Trophoblast cell (in vitro differentiated cells and primary cell): ENCODE results near the gene C10orf62.

Source experiments
- DNase-seq, 2 donors: peaks; one replicate each; pipeline ENCODE4 v3.0.0-alpha.2; 2016
- H2AFZ ChIP-seq: 2 replicates; pipeline ENCODE4 v1.6.1; 2013; ENCODE audit warnings: low read length, moderate library complexity, mild to moderate bottlenecking; ENCODE audit not compliant: insufficient read depth, poor library complexity
- H2AK5ac ChIP-seq: 2 replicates; pipeline ENCODE4 v1.6.1; 2013; ENCODE audit warnings: mild to moderate bottlenecking, low read length
- H2BK120ac ChIP-seq: 2 replicates; pipeline ENCODE4 v1.6.1; 2013; ENCODE audit warnings: low read length, mild to moderate bottlenecking, moderate library complexity; ENCODE audit not compliant: insufficient read depth, poor library complexity
- H2BK12ac ChIP-seq: 2 replicates; pipeline ENCODE4 v1.6.1; 2013; ENCODE audit warnings: mild to moderate bottlenecking, low read length, moderate library complexity
- H2BK5ac ChIP-seq: 2 replicates; pipeline ENCODE4 v1.6.1; 2013; ENCODE audit warnings: low read length, low read depth, moderate library complexity, mild to moderate bottlenecking; ENCODE audit not compliant: poor library complexity
- H3K14ac ChIP-seq: 2 replicates; pipeline ENCODE4 v1.6.1; 2013; ENCODE audit warnings: mild to moderate bottlenecking, low read length
- H3K18ac ChIP-seq: 2 replicates; pipeline ENCODE4 v1.6.1; 2013; ENCODE audit warnings: mild to moderate bottlenecking, low read length
- H3K23ac ChIP-seq: 2 replicates; pipeline ENCODE4 v1.6.1; 2013; ENCODE audit warnings: low read length
- H3K27ac ChIP-seq: 2 replicates; pipeline ENCODE4 v1.5.1; 2013; ENCODE audit warnings: low read depth, mild to moderate bottlenecking, inconsistent platforms, low read length, moderate library complexity
- H3K27me3 ChIP-seq: 2 replicates; pipeline ENCODE4 v1.6.1; 2013; ENCODE audit warnings: inconsistent platforms, mild to moderate bottlenecking, low read length, moderate library complexity; ENCODE audit not compliant: insufficient read depth
- H3K36me3 ChIP-seq, 2 experiments: 1 replicate in 1 of 2; 2 replicates in 1 of 2; pipeline ENCODE4 v1.6.1; 2013; ENCODE audit warnings: low read length in 2 of 2, mild to moderate bottlenecking in 2 of 2, moderate library complexity in 1 of 2; ENCODE audit not compliant: insufficient read depth in 2 of 2, control insufficient read depth in 1 of 2
- H3K4ac ChIP-seq: 2 replicates; pipeline ENCODE4 v1.6.1; 2013; ENCODE audit warnings: low read depth, mild to moderate bottlenecking, low read length, moderate library complexity
- H3K4me1 ChIP-seq, 2 experiments: 1 replicate in 1 of 2; 2 replicates in 1 of 2; pipeline ENCODE4 v1.6.1; 2013; ENCODE audit warnings: low read length in 2 of 2, mild to moderate bottlenecking in 2 of 2, moderate library complexity in 1 of 2; ENCODE audit not compliant: insufficient read depth in 2 of 2, control insufficient read depth in 1 of 2
- H3K4me2 ChIP-seq: 2 replicates; pipeline ENCODE4 v1.6.1; 2013; ENCODE audit warnings: inconsistent platforms, mild to moderate bottlenecking, low read length, moderate library complexity
- H3K4me3 ChIP-seq: 2 replicates; pipeline ENCODE4 v1.5.1; 2013; ENCODE audit warnings: mild to moderate bottlenecking, low read depth, low read length, inconsistent platforms
- H3K79me1 ChIP-seq: one replicate; pipeline ENCODE4 v1.6.1; 2013; ENCODE audit warnings: low read length
- H3K79me2 ChIP-seq: 2 replicates; pipeline ENCODE4 v1.6.1; 2013; ENCODE audit warnings: low read length, mild to moderate bottlenecking; ENCODE audit not compliant: control insufficient read depth, insufficient read depth, poor library complexity
- H3K9ac ChIP-seq: 2 replicates; pipeline ENCODE4 v1.6.1; 2013; ENCODE audit warnings: mild to moderate bottlenecking, low read length
- H3K9me3 ChIP-seq: 2 replicates; pipeline ENCODE4 v1.6.1; 2013; ENCODE audit warnings: low read depth, mild to moderate bottlenecking, control low read depth, inconsistent platforms, low read length; ENCODE audit not compliant: insufficient read depth
- H4K12ac ChIP-seq: 2 replicates; pipeline ENCODE4 v1.6.1; 2013; ENCODE audit warnings: low read depth, mild to moderate bottlenecking, low read length, moderate library complexity
- H4K8ac ChIP-seq: 2 replicates; pipeline ENCODE4 v1.6.1; 2013; ENCODE audit warnings: low read depth, mild to moderate bottlenecking, low read length, moderate library complexity
- H4K91ac ChIP-seq: one replicate; pipeline ENCODE4 v1.6.1; 2013; ENCODE audit warnings: low read depth, mild to moderate bottlenecking, low read length, moderate library complexity
- WGBS: extraction: QIAGEN DNeasy Blood & Tissue Kit; methylation state at CpG from one replicate; pipeline ENCODE4 v1.1.7; 2013; ENCODE audit warnings: missing lambda C conversion rate; ENCODE audit not compliant: insufficient read length, insufficient coverage; ENCODE audit errors: extremely low coverage; 5-methylcytosine and 5-hydroxymethylcytosine counted together

The C10orf62 gene

DNA sequence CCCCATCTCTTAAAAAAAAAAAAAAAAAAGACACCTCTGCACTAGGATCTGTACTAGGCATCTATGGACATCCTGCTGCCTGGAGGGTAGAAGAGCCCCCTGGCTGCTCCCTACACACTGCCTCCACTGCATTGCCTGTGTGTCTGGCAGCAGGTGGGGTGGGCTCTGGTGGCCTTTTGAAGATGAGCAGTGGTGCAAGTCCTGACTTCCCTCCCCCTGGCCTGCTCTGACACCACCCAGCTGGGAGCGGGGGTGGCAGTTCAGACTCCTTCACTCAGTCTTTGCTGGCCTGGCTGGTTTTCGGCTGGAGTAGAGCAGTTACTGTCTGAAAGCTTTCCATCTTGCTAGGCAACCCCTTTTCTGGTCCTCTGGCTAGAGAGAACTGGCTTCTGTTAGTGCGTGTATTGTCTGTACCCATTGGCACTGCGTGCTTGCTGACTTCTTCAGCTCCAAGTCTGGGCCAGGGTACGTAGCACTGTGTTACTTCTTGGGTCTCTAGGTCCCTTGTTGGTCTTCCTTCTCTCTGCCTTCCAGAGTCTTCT is 17.6 kb downstream of the C10orf62 start:
- Histone ChIP-seq H3K4me1 (no peaks in the 10 kb centered on the region), H2AFZ (no peak overlapping the region), H4K12ac (no peak overlapping the region), H2BK5ac (no peak overlapping the region), H2BK12ac (no peak overlapping the region), H3K14ac (no peak overlapping the region), H3K79me2 (no peaks in the 10 kb centered on the region), H3K23ac (peak overlapping the region; percentile 56), H3K27ac (no peak overlapping the region), H2BK120ac (no peak overlapping the region), H3K9ac (peak overlapping the region; percentile 54), H4K8ac (no peak overlapping the region), H4K91ac (no peak overlapping the region), H3K18ac (no peak overlapping the region), H3K79me1 (no peaks in the 10 kb centered on the region), H3K4me2 (no peak overlapping the region), H3K4me3 (no peak overlapping the region), H3K9me3 (no peaks in the 10 kb centered on the region), H3K36me3 (no peaks in the 10 kb centered on the region), H3K4ac (no peak overlapping the region), H2AK5ac (no peak overlapping the region), H3K27me3 (no peaks in the 10 kb centered on the region)
- no CpG with 5 or more reads among the region's 5 CpGs for WGBS
- no peak for DNase-seq

DNA sequence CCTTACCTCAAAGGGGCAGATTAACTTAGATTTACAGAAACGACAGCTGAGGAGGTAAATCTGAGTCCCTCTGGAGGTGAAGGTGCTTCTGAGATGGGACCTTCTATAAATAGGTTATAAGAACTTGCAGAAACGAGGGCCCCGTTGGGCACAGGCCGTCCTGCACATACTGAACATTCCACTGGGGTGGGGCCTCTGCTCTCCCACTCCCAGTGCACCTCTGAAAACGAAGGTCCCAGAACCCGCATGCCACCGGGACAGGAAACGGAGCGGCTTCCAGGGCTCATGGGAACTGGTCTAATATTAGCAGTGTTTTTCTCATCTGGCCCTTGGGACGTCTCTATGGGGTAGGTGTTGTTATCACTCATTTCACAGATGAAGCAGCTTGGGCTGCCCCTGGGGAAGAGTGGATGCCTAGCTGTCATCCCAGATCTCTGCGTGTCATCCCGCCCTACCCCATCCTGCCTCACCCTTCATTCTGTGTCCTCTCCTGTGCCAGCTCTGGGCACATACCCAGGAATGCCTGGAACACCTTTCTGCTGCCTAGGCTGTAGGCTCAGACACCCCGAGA is 19.6 kb downstream of the C10orf62 start:
- H3K9me3 ChIP-seq: no peaks in the 10 kb centered on the region
- no peak overlapping the region for H2AFZ ChIP-seq

DNA sequence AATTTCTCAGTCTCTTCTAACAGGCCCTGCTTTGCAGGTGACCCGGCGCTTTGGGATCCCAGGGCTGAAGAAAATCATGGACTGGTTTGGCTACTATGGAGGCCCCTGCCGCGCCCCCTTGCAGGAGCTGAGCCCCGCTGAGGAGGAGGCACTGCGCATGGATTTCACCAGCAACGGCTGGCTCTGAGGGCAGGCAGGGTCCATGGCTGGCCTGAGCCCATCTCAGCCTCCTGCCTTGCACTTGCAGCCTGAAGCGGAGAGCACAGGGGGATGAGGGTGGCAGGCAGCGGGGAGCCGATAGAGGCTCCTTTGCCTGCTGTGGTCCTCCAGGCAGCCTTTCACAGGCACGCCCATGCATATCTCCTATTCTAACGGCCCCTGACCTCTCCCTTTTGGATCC is 22.0 kb downstream of the C10orf62 start:
- Histone ChIP-seq H2BK5ac (no peak overlapping the region), H2BK12ac (no peak overlapping the region), H2BK120ac (no peak overlapping the region), H3K18ac (no peak overlapping the region), H4K91ac (no peak overlapping the region), H4K12ac (no peak overlapping the region), H3K27ac (no peak overlapping the region), H3K4me2 (no peak overlapping the region), H3K79me2 (no peaks in the 10 kb centered on the region), H3K79me1 (no peaks in the 10 kb centered on the region), H3K27me3 (no peaks in the 10 kb centered on the region), H3K23ac (no peak overlapping the region), H3K9me3 (no peaks in the 10 kb centered on the region), H3K9ac (no peak overlapping the region), H3K14ac (no peak overlapping the region), H4K8ac (no peak overlapping the region), H3K4me3 (no peak overlapping the region), H3K4ac (no peak overlapping the region), H3K36me3 (no peaks in the 10 kb centered on the region), H2AFZ (no peak overlapping the region), H2AK5ac (no peak overlapping the region), H3K4me1 (no peaks in the 10 kb centered on the region)
- no CpG with 5 or more reads among the region's 12 CpGs for WGBS
- DNase-seq: no peak

More for the DNA sequence above, 19.6 kb downstream of the C10orf62 start:
- Histone ChIP-seq H4K12ac (no peak overlapping the region), H4K8ac (no peak overlapping the region), H3K14ac (no peak overlapping the region), H3K36me3 (no peaks in the 10 kb centered on the region), H2BK12ac (no peak overlapping the region), H4K91ac (no peak overlapping the region), H3K79me2 (no peaks in the 10 kb centered on the region), H3K9ac (no peak overlapping the region), H3K4me2 (no peak overlapping the region), H3K23ac (no peak overlapping the region), H3K79me1 (no peaks in the 10 kb centered on the region), H3K4me3 (no peak overlapping the region), H2BK120ac (no peak overlapping the region), H2BK5ac (no peak overlapping the region), H3K27me3 (no peaks in the 10 kb centered on the region), H3K18ac (no peak overlapping the region), H3K4me1 (no peaks in the 10 kb centered on the region), H3K4ac (no peak overlapping the region), H3K27ac (no peak overlapping the region), H2AK5ac (no peak overlapping the region)
- DNase-seq: no peak
- WGBS: no CpG with 5 or more reads among the region's 13 CpGs

- Histone ChIP-seq H4K91ac (no peak overlapping the region), H2BK5ac (no peak overlapping the region), H2BK12ac (no peak overlapping the region), H3K27me3 (no peaks in the 10 kb centered on the region), H2BK120ac (no peak overlapping the region), H3K9me3 (no peaks in the 10 kb centered on the region), H3K36me3 (no peaks in the 10 kb centered on the region), H2AK5ac (no peak overlapping the region), H2AFZ (no peak overlapping the region), H3K23ac (no peak overlapping the region), H3K4me2 (no peak overlapping the region), H3K9ac (no peak overlapping the region), H4K8ac (no peak overlapping the region), H3K18ac (no peak overlapping the region), H3K14ac (no peak overlapping the region), H4K12ac (no peak overlapping the region), H3K79me2 (no peaks in the 10 kb centered on the region), H3K4me1 (no peaks in the 10 kb centered on the region), H3K27ac (no peak overlapping the region), H3K79me1 (no peaks in the 10 kb centered on the region), H3K4ac (no peak overlapping the region), H3K4me3 (no peak overlapping the region)
- DNase-seq: peak; percentile 30 to 82
- WGBS: no CpG with 5 or more reads among the region's 2 CpGs
These were observed 22.9 kb downstream of the C10orf62 start for GRCh38 chr10:97612386-97612785.
